ENCODE measurements around the gene LRRC28.

DNA sequence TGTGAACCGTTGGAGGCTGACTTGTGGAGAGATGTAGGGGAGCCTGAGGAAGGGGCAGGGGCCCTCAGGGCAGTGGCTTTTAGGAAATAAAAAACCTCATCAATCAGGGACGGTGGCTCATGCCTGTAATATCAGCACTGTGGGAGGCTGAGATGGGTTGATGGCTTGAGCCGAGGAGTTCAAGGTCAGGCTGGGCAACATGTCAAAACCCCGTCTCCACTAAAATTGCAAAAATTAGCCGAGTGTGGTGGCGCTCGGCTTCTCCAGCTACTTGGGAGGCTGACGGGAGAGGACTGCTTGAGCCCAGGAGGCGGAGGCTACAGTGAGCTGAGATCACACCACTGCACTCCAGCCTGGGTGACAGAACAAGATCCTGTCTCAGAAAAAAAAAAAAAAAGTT is 9.5 kb upstream of the LRRC28 start:
- TF ChIP-seq, protein P1, sequence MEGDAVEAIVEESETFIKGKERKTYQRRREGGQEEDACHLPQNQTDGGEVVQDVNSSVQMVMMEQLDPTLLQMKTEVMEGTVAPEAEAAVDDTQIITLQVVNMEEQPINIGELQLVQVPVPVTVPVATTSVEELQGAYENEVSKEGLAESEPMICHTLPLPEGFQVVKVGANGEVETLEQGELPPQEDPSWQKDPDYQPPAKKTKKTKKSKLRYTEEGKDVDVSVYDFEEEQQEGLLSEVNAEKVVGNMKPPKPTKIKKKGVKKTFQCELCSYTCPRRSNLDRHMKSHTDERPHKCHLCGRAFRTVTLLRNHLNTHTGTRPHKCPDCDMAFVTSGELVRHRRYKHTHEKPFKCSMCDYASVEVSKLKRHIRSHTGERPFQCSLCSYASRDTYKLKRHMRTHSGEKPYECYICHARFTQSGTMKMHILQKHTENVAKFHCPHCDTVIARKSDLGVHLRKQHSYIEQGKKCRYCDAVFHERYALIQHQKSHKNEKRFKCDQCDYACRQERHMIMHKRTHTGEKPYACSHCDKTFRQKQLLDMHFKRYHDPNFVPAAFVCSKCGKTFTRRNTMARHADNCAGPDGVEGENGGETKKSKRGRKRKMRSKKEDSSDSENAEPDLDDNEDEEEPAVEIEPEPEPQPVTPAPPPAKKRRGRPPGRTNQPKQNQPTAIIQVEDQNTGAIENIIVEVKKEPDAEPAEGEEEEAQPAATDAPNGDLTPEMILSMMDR (IDR thresholded peaks at IDR 0.05 in 2 of 3, conservative IDR thresholded peaks at IDR 0.05 in 1 of 3; ENCODE audit: control insufficient read depth in 2 of 3, extremely low read depth in 1 of 3, insufficient read depth in 1 of 3, low read depth in 3 of 3, low read length in 3 of 3) = no peak
- no peak for TF ChIP-seq YBX1 (IDR thresholded peaks at IDR 0.05)
- no peak for TF ChIP-seq SREBF2 (IDR thresholded peaks at IDR 0.05; ENCODE audit: low read length)
- TF ChIP-seq RB1 (IDR thresholded peaks at IDR 0.05; ENCODE audit: borderline replicate concordance) = no peak
- no peak for TF ChIP-seq POU2F2 (IDR thresholded peaks at IDR 0.05; ENCODE audit: borderline replicate concordance, low read depth, low read length)
